ENCODE measurements around the gene MEGF9. TPM values are rescaled to one million over a fixed set of nuclear protein-coding genes. Genes with fewer than 3 reads are reported as not detected.

MEGF9 gene
- total RNA-seq, 2 donors from 2014 or later, result 5.0 to 10.7 TPM

- Histone ChIP-seq H3K27ac (ENCODE audit: low read depth, low read length) (no peak overlapping the region), H3K4me1 (ENCODE audit: control insufficient read depth, insufficient read depth, low read length) (no peaks in the 10 kb centered on the region), H3K4me3 (ENCODE audit: low read length) (no peak overlapping the region), H3K27me3 (ENCODE audit: control insufficient read depth, insufficient read depth, low read length, poor library complexity, severe bottlenecking) (no peaks in the 10 kb centered on the region), H3K9ac (ENCODE audit: extremely low read depth, low read length, poor library complexity, severe bottlenecking) (no peak overlapping the region), H3K9me3 (ENCODE audit: control insufficient read depth, low read length) (no peaks in the 10 kb centered on the region), H3K36me3 (ENCODE audit: control insufficient read depth, insufficient read depth, low read length) (no peaks in the 10 kb centered on the region)
- Mint-ChIP-seq H3K27ac (no peak overlapping the region), H3K9me3 (no peaks in the 10 kb centered on the region), H3K36me3 (ENCODE audit: low read depth) (no peaks in the 10 kb centered on the region), H3K4me3 (no peak overlapping the region), H3K27me3 (ENCODE audit: insufficient read depth) (no peaks in the 10 kb centered on the region), H3K4me1 (peaks cover 9% of the 10 kb centered on the region)
- DNase-seq, result no peak
- TF ChIP-seq CTCF (conservative IDR thresholded peaks at IDR 0.05), result no peak
- 95 to 100% methylated on average over 3 of the region's 3 CpGs for WGBS, 2 experiments (ENCODE audit: insufficient coverage in 1 of 2, insufficient read length in 1 of 2)
Measured at GRCh38 chr9:120723565-120723964, 9.3 kb upstream of the MEGF9 start.

DNA sequence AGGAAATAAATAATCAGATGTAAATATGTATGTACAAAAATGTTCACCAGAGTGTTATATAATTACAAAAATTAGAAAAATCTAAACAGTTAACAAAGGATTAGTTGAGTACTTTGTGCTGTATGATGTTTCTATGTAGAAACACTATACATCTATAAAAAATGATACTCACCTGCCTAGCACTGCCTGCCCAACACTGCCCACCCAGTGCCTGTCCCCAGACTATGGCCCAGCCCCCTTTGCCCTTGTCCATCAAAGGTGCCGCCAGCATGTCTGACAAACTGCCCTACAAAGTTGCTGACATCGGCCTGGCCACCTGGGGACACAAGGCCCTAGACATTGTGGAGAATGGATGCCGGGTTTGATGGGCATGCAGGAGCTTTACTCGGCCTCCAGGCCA is 6.1 kb upstream of the MEGF9 start:
- Histone ChIP-seq H3K36me3 (ENCODE audit: control insufficient read depth, insufficient read depth, low read length) (no peaks in the 10 kb centered on the region), H3K9ac (ENCODE audit: extremely low read depth, low read length, poor library complexity, severe bottlenecking) (no peak overlapping the region), H3K27ac (ENCODE audit: low read depth, low read length) (no peak overlapping the region), H3K4me1 (ENCODE audit: control insufficient read depth, insufficient read depth, low read length) (peaks cover 3% of the 10 kb centered on the region), H3K27me3 (ENCODE audit: control insufficient read depth, insufficient read depth, low read length, poor library complexity, severe bottlenecking) (no peaks in the 10 kb centered on the region), H3K4me3 (ENCODE audit: low read length) (no peak overlapping the region), H3K9me3 (ENCODE audit: control insufficient read depth, low read length) (no peaks in the 10 kb centered on the region)
- H3K36me3 Mint-ChIP-seq (ENCODE audit: low read depth), result no peaks in the 10 kb centered on the region
- no peak for TF ChIP-seq CTCF (conservative IDR thresholded peaks at IDR 0.05)
- H3K4me3 Mint-ChIP-seq, result no peak overlapping the region
- no peaks in the 10 kb centered on the region for H3K27me3 Mint-ChIP-seq (ENCODE audit: insufficient read depth)
- WGBS, 2 experiments (ENCODE audit: insufficient coverage in 1 of 2, insufficient read length in 1 of 2), result 91 to 96% methylated on average over 4 of the region's 4 CpGs
- H3K4me1 Mint-ChIP-seq, result peaks cover 5% of the 10 kb centered on the region
- DNase-seq, result no peak
- no peak overlapping the region for H3K27ac Mint-ChIP-seq
- no peaks in the 10 kb centered on the region for H3K9me3 Mint-ChIP-seq

DNA sequence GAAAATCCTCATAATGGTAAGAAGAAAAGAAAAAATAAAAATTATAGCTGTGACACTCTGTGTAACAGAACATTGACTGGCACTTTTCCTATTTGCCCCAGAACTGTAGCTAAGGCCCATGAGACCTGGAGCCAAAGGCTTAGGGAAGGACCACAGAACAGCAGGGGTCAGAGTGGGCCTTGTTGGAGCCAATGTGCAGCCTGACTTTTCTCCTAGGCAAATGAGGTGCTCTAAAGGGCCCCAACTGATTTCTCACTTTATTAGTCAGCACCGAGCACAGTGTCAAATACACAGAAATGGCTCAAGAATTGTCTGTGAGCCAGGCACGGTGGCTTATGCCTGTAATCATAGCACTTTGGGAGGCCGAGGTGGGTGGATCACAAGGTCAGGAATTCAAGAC is 4.0 kb upstream of the MEGF9 start:
- no peak for DNase-seq
- Histone ChIP-seq H3K36me3 (ENCODE audit: control insufficient read depth, insufficient read depth, low read length) (no peaks in the 10 kb centered on the region), H3K9ac (ENCODE audit: extremely low read depth, low read length, poor library complexity, severe bottlenecking) (no peak overlapping the region), H3K27ac (ENCODE audit: low read depth, low read length) (no peak overlapping the region), H3K4me1 (ENCODE audit: control insufficient read depth, insufficient read depth, low read length) (peaks cover 5% of the 10 kb centered on the region), H3K27me3 (ENCODE audit: control insufficient read depth, insufficient read depth, low read length, poor library complexity, severe bottlenecking) (peaks cover 3% of the 10 kb centered on the region), H3K9me3 (ENCODE audit: control insufficient read depth, low read length) (no peaks in the 10 kb centered on the region), H3K4me3 (ENCODE audit: low read length) (no peak overlapping the region)
- no peaks in the 10 kb centered on the region for H3K9me3 Mint-ChIP-seq
- H3K36me3 Mint-ChIP-seq (ENCODE audit: low read depth), result no peaks in the 10 kb centered on the region
- peaks cover 8% of the 10 kb centered on the region for H3K4me1 Mint-ChIP-seq
- no peak overlapping the region for H3K27ac Mint-ChIP-seq
- no peak overlapping the region for H3K4me3 Mint-ChIP-seq
- peaks cover 6% of the 10 kb centered on the region for H3K27me3 Mint-ChIP-seq (ENCODE audit: insufficient read depth)
- WGBS, 2 experiments (ENCODE audit: insufficient coverage in 1 of 2, insufficient read length in 1 of 2), result 63 to 93% methylated on average over 2 to 3 of the region's 3 CpGs
- no peak for TF ChIP-seq CTCF (conservative IDR thresholded peaks at IDR 0.05)
